Ishikawa (cell line): ENCODE results near the gene TIGD1.

Experiments used
- CEBPB ChIP-seq: IDR thresholded peaks from 2 replicates; pipeline ENCODE4 v1.6.1; 2012
- CREB1 ChIP-seq: IDR thresholded peaks from 2 replicates; pipeline ENCODE4 v1.6.1; 2012; ENCODE audit warnings: low read depth
- EGR1 ChIP-seq: IDR thresholded peaks from 2 replicates; pipeline ENCODE4 v1.6.1; 2012
- EP300 ChIP-seq: IDR thresholded peaks from 2 replicates; pipeline ENCODE4 v1.6.1; 2012; ENCODE audit warnings: borderline replicate concordance
- FOXM1 ChIP-seq: IDR thresholded peaks from 2 replicates; pipeline ENCODE4 v1.6.1; 2012; ENCODE audit warnings: low read depth, borderline replicate concordance
- MAX ChIP-seq: IDR thresholded peaks from 2 replicates; pipeline ENCODE4 v1.6.1; 2012
- NFIC ChIP-seq: IDR thresholded peaks from 2 replicates; pipeline ENCODE4 v1.6.1; 2012
- RAD21 ChIP-seq: IDR thresholded peaks from 2 replicates; pipeline ENCODE4 v1.6.1; 2012; ENCODE audit warnings: low read depth
- REST ChIP-seq: IDR thresholded peaks from 2 replicates; pipeline ENCODE4 v1.6.1; 2012; ENCODE audit warnings: low read depth, mild to moderate bottlenecking
- TAF1 ChIP-seq: IDR thresholded peaks from 2 replicates; pipeline ENCODE4 v1.6.1; 2012; ENCODE audit warnings: low read depth, mild to moderate bottlenecking
- TCF12 ChIP-seq: IDR thresholded peaks from 2 replicates; pipeline ENCODE4 v1.6.1; 2012; ENCODE audit warnings: low read depth
- TEAD4 ChIP-seq: IDR thresholded peaks from 2 replicates; pipeline ENCODE4 v1.6.1; 2012
- USF1 ChIP-seq: IDR thresholded peaks from 2 replicates; pipeline ENCODE4 v1.6.1; 2012
- YY1 ChIP-seq: IDR thresholded peaks from 2 replicates; pipeline ENCODE4 v1.6.1; 2012; ENCODE audit warnings: low read depth
- ZBTB7A ChIP-seq: IDR thresholded peaks from 2 replicates; pipeline ENCODE4 v1.6.1; 2012; ENCODE audit warnings: low read depth

TIGD1 gene

GRCh38 chr2:232549655-232550353, 553 bp downstream of the TIGD1 start:
- TF ChIP-seq EP300: no peak
- TF ChIP-seq YY1: no peak
- no peak for TF ChIP-seq EGR1
- TF ChIP-seq NFIC: no peak
- TF ChIP-seq MAX: no peak
- TF ChIP-seq ZBTB7A: no peak
- no peak for TF ChIP-seq TAF1
- no peak for TF ChIP-seq TEAD4
- no peak for TF ChIP-seq RAD21
- TF ChIP-seq CREB1: no peak
- TF ChIP-seq REST: no peak
- TF ChIP-seq FOXM1: no peak
- no peak for TF ChIP-seq USF1
- TF ChIP-seq TCF12: no peak

GRCh38 chr2:232547991-232548390, 2.4 kb downstream of the TIGD1 start:
- TF ChIP-seq TEAD4: no peak
- no peak for TF ChIP-seq CEBPB
- TF ChIP-seq ZBTB7A: no peak
- no peak for TF ChIP-seq TCF12
- TF ChIP-seq REST: no peak
- no peak for TF ChIP-seq RAD21

- TF ChIP-seq YY1: no peak
Measured at GRCh38 chr2:232545511-232546375, 4.6 kb downstream of the TIGD1 start.

GRCh38 chr2:232544674-232545073, 5.7 kb downstream of the TIGD1 start:
- TF ChIP-seq EGR1: no peak
- no peak for TF ChIP-seq CEBPB
- no peak for TF ChIP-seq RAD21
- no peak for TF ChIP-seq TEAD4
- no peak for TF ChIP-seq FOXM1
- no peak for TF ChIP-seq REST

- TF ChIP-seq FOXM1: no peak
- TF ChIP-seq MAX: no peak
- no peak for TF ChIP-seq NFIC
- TF ChIP-seq EGR1: no peak
- no peak for TF ChIP-seq USF1
- no peak for TF ChIP-seq REST
- no peak for TF ChIP-seq YY1
- TF ChIP-seq CREB1: no peak
Measured at GRCh38 chr2:232543928-232544631, 6.3 kb downstream of the TIGD1 start.
